HG02973 (cell line): Measurements from ENCODE around the gene SLC66A2.

Experiments used
- ATAC-seq: cut with Tn5 transposase; IDR thresholded peaks from one replicate; pipeline ENCODE4 v1.9.1; 2021; ENCODE audit warnings: moderate library complexity; ENCODE audit not compliant: unreplicated experiment

Gene SLC66A2

DNA sequence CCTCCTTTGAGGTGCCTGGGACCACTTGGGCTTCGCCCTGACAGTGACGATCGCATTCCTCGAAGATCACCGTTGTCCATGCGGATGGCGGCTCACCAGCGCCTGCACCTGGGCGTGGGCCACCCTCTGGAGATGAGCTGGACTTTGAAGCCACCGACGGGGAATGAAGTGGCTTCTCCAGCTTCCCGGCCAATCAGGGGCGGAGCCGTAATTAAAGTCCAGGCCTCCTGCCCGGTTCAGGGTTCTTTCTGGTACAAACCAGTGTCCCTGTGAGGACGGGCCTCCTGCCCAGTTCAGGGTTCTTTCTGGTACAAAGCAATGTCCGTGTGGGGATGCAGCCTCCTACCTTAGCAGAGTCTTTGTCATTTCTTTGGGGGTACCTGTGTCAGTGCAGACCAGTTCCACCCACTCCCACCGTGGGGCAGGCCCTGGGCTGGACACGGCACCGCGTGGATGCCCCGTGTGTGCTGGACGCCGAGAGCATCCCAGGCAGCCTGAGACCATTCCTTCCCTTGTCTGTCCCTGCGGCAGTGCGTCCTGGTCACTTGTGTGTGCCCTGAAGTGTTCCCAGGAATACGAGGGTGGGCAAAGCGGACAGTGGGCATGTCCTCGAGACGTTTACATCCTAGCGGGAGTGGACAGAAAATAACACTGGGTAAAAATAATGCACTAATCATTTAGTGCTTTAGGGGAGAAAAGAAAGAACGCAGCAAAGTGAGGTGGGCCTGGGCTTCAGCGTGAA is 98.7 kb downstream of the SLC66A2 start:
- ATAC-seq: no peak
